B cell (primary cell): ENCODE data around the gene NAIF1. TPM values are rescaled to one million over a fixed set of nuclear protein-coding genes. Genes with fewer than 3 reads are reported as not detected.

Source experiments
- ATAC-seq: fragments of 200-7000 bp; cut with Tn5 transposase; one replicate; pipeline ENCODE4 v1.10.0; 2021; ENCODE audit warnings: low read depth, mild to moderate bottlenecking, moderate number of reproducible peaks, moderate library complexity
- CTCF ChIA-PET: fragments of 350-600 bp; sonication (Branson Sonifier 250); formaldehyde crosslinking; loops from one replicate; lab custom pipeline; 2021; ENCODE audit warnings: antibody characterized with exemption, inconsistent platforms; lab: Charles Lee
- POLR2A ChIA-PET: fragments of 350-600 bp; sonication (Branson Sonifier 250); formaldehyde crosslinking; loops from one replicate; lab custom pipeline; 2021; ENCODE audit warnings: antibody characterized with exemption; lab: Charles Lee
- DNase-seq: peaks from one replicate; pipeline ENCODE4 v3.0.0; 2013
- H2AFZ ChIP-seq: 2 replicates; pipeline ENCODE4 v1.6.1; 2012; ENCODE audit warnings: mild to moderate bottlenecking, low read depth, low read length; ENCODE audit not compliant: insufficient read depth, poor library complexity, severe bottlenecking
- H3K27ac ChIP-seq, 2 donors: 1 replicate in 1 of 2; 2 replicates in 1 of 2; pipeline ENCODE4 v1.5.1; 2012 to 2013; ENCODE audit warnings: low read length in 2 of 2, mild to moderate bottlenecking in 2 of 2, moderate library complexity in 1 of 2
- H3K27me3 ChIP-seq, 4 experiments: fragments of 200-600 bp in 1 of 4; sonication (generic) in 1 of 4; replicated peaks in 1 of 4; 1 replicate in 2 of 4; 2 replicates in 2 of 4; pipeline versions ENCODE4 v1.6.1 to v1.7.0; 2013 to 2016; ENCODE audit warnings: low read length in 3 of 4, mild to moderate bottlenecking in 2 of 4, mixed read lengths in 1 of 4, moderate library complexity in 1 of 4; ENCODE audit not compliant: insufficient read depth in 4 of 4, control insufficient read depth in 3 of 4; ENCODE audit errors: control extremely low read depth in 1 of 4
- H3K36me3 ChIP-seq, 2 experiments: replicated peaks in 1 of 2; 1 replicate in 1 of 2; 2 replicates in 1 of 2; pipeline versions ENCODE4 v1.6.1 to v1.7.1; 2013; ENCODE audit warnings: low read length in 1 of 2; ENCODE audit not compliant: insufficient read depth in 2 of 2, control insufficient read depth in 1 of 2; ENCODE audit errors: control extremely low read depth in 1 of 2, extremely low read depth in 1 of 2
- H3K4me1 ChIP-seq, 2 donors: fragments of 200-600 bp in 1 of 2; sonication (generic) in 1 of 2; 1 replicate in 1 of 2; 2 replicates in 1 of 2; pipeline versions ENCODE4 v1.5.1 to v1.6.1; 2013 to 2017; ENCODE audit warnings: low read length in 2 of 2; ENCODE audit not compliant: control insufficient read depth in 2 of 2, insufficient read depth in 2 of 2
- H3K4me2 ChIP-seq: replicated peaks from 2 replicates; pipeline ENCODE3; 2012; ENCODE audit warnings: mild to moderate bottlenecking, low read depth, low read length; ENCODE audit not compliant: poor library complexity, severe bottlenecking
- H3K4me3 ChIP-seq, 5 experiments: fragments of 200-600 bp in 1 of 5; sonication (generic) in 1 of 5; 1 replicate in 3 of 5; 2 replicates in 2 of 5; pipeline versions ENCODE4 v1.5.1 to v1.7.0; 2011 to 2016; ENCODE audit warnings: low read length in 4 of 5, mild to moderate bottlenecking in 4 of 5, low read depth in 2 of 5, control low read depth in 1 of 5, moderate library complexity in 1 of 5; ENCODE audit not compliant: insufficient read depth in 1 of 5; ENCODE audit errors: control extremely low read depth in 1 of 5, extremely low read depth in 1 of 5
- H3K79me2 ChIP-seq: fragments of 200-600 bp; sonication (generic); one replicate; pipeline ENCODE4 v1.6.0; 2016; ENCODE audit warnings: low read length; ENCODE audit not compliant: control insufficient read depth, insufficient read depth
- H3K9ac ChIP-seq: fragments of 200-600 bp; sonication (generic); 2 replicates; pipeline ENCODE4 v1.6.1; 2017; ENCODE audit warnings: mild to moderate bottlenecking, low read length, moderate library complexity
- H3K9me3 ChIP-seq, 3 donors: one replicate each; pipeline versions ENCODE4 v1.6.1 to v1.7.1; 2013; ENCODE audit warnings: low read length in 2 of 3; ENCODE audit not compliant: control insufficient read depth in 2 of 3, insufficient read depth in 1 of 3; ENCODE audit errors: control extremely low read depth in 1 of 3
- H4K20me1 ChIP-seq: 2 replicates; pipeline ENCODE4 v1.6.0; 2012; ENCODE audit warnings: mild to moderate bottlenecking, low read length; ENCODE audit not compliant: insufficient read depth, control insufficient read depth, poor library complexity, severe bottlenecking
- H3K27ac Mint-ChIP-seq: one replicate; pipeline ENCODE4 v1.8.0; 2021; ENCODE audit warnings: mixed read lengths
- H3K27me3 Mint-ChIP-seq: one replicate; pipeline ENCODE4 v1.8.0; 2021; ENCODE audit warnings: mixed read lengths
- H3K4me1 Mint-ChIP-seq: one replicate; pipeline ENCODE4 v1.8.0; 2021; ENCODE audit warnings: mixed read lengths
- H3K4me3 Mint-ChIP-seq: one replicate; pipeline ENCODE4 v1.8.0; 2021; ENCODE audit warnings: mixed read lengths
- H3K9me3 Mint-ChIP-seq: one replicate; pipeline ENCODE4 v1.8.0; 2022; ENCODE audit warnings: mixed read lengths; ENCODE audit not compliant: insufficient read depth
- EZH2 ChIP-seq: IDR thresholded peaks from 2 replicates; pipeline ENCODE4 v1.6.1; 2012; ENCODE audit warnings: borderline replicate concordance, low read depth, mild to moderate bottlenecking, moderate library complexity, low read length; ENCODE audit not compliant: insufficient read depth, poor library complexity, severe bottlenecking
- WGBS: methylation state at CpG from one replicate; pipeline ENCODE4 v1.1.5; 2013; ENCODE audit warnings: missing lambda C conversion rate; ENCODE audit not compliant: insufficient coverage; 5-methylcytosine and 5-hydroxymethylcytosine counted together
- intact Hi-C: fragments of 100-400 bp; cut with micrococcal nuclease; formaldehyde crosslinking; loops from one replicate; pipeline ENCODE4 v1.10.0; 2022
- polyA plus RNA-seq: library from polyadenylated mRNA; depleted of rRNA; stranded (reverse); fragments of >200 nt; gene quantifications from 2 replicates; pipeline ENCODE4 v1.2.3, GENCODE V29; 2012
- total RNA-seq, 2 donors: library from RNA; stranded (reverse); fragments of 120-200 nt in 1 of 2; gene quantifications; 1 replicate in 1 of 2; 2 replicates in 1 of 2; pipeline versions ENCODE4 v1.2.3 to v1.2.4, GENCODE V29; 2013 to 2022
- TF ChIP-seq, protein P1 (sequence below): fragments of 200-600 bp; IDR thresholded peaks from one replicate; pipeline ENCODE4 v1.8.0; 2022; ENCODE audit warnings: antibody characterized with exemption, mild to moderate bottlenecking

NAIF1 gene
- total and polyA plus RNA-seq, 2 donors (not counting 1 experiment from before 2014, with no cell fraction given) = 11.4 to 16.6 TPM

DNA sequence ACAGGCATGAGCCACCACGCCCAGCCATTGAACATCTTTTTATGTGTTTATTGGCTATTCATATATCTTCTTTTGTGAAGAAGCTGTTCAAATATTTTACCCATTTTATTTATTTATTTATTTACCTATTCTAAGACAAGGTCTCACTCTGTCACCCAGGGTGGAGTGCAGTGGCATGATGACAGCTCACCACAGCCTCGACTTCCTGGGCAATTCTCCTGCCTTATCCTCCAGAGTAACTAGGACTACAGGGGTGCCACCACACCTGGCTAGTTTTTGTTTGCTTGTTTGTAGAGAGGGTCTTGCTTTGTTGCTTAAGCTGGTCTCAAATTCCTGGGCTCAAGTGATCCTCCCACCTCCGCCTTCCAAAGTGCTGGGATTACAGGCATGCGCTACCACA, 33.5 kb downstream of the NAIF1 start:
- Mint-ChIP-seq H3K4me3 (no peak overlapping the region), H3K27ac (no peak overlapping the region), H3K4me1 (peaks cover 42% of the 10 kb centered on the region), H3K9me3 (no peaks in the 10 kb centered on the region), H3K27me3 (no peaks in the 10 kb centered on the region)
- POLR2A ChIA-PET = interaction anchor here (0.8 to 12.8 kb wide), 5 partner anchors 8 to 90 kb away, joined by 3 to 212 read pairs (median 9); partner anchors contain the start of gene EEIG1
- DNase-seq = no peak
- no peak overlapping the region for H3K4me3 ChIP-seq
- no peaks in the 10 kb centered on the region for H3K9me3 ChIP-seq
- no peak overlapping the region for H3K4me2 ChIP-seq
- no peaks in the 10 kb centered on the region for H3K27me3 ChIP-seq
- CTCF ChIA-PET = interaction anchor here (0.7 to 13.5 kb wide), 17 partner anchors 10 to 116 kb away, joined by 3 to 310 read pairs (median 11); partner anchors contain the start of genes EEIG1, NAIF1, PIP5KL1 and SLC25A25
- H3K27ac ChIP-seq = peak overlapping the region in 1 of 2 donors; percentile 29
- H3K79me2 ChIP-seq = peaks cover 9% of the 10 kb centered on the region
- no peaks in the 10 kb centered on the region for H3K36me3 ChIP-seq
- H3K4me1 ChIP-seq = peaks cover 35 to 55% of the 10 kb centered on the region in 2 donors
- TF ChIP-seq, protein P1, sequence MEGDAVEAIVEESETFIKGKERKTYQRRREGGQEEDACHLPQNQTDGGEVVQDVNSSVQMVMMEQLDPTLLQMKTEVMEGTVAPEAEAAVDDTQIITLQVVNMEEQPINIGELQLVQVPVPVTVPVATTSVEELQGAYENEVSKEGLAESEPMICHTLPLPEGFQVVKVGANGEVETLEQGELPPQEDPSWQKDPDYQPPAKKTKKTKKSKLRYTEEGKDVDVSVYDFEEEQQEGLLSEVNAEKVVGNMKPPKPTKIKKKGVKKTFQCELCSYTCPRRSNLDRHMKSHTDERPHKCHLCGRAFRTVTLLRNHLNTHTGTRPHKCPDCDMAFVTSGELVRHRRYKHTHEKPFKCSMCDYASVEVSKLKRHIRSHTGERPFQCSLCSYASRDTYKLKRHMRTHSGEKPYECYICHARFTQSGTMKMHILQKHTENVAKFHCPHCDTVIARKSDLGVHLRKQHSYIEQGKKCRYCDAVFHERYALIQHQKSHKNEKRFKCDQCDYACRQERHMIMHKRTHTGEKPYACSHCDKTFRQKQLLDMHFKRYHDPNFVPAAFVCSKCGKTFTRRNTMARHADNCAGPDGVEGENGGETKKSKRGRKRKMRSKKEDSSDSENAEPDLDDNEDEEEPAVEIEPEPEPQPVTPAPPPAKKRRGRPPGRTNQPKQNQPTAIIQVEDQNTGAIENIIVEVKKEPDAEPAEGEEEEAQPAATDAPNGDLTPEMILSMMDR = no peak
- TF ChIP-seq EZH2 = no peak
- no peaks in the 10 kb centered on the region for H4K20me1 ChIP-seq
- no peak for ATAC-seq
- 100% methylated on average over 2 of the region's 4 CpGs for WGBS
- intact Hi-C loops = loop anchor here (2.0 kb wide), 2 partner anchors 27 to 53 kb away; partner anchors contain the start of gene EEIG1
- H2AFZ ChIP-seq = no peak overlapping the region
- H3K9ac ChIP-seq = no peak overlapping the region

- Histone ChIP-seq H2AFZ (no peak overlapping the region), H3K27me3 (no peaks in the 10 kb centered on the region), H3K27ac (peak overlapping the region; percentile 88 to 100), H3K4me2 (peak overlapping the region; percentile 50), H3K79me2 (no peaks in the 10 kb centered on the region), H3K9me3 (no peaks in the 10 kb centered on the region), H3K4me1 (peaks cover 66 to 94% of the 10 kb centered on the region in 2 donors), H3K9ac (no peak overlapping the region), H3K4me3 (no peak overlapping the region), H3K36me3 (no peaks in the 10 kb centered on the region), H4K20me1 (no peaks in the 10 kb centered on the region)
- ATAC-seq = no peak
- TF ChIP-seq EZH2 = no peak
- TF ChIP-seq, protein P1 = no peak
- Mint-ChIP-seq H3K4me1 (peaks cover 73% of the 10 kb centered on the region), H3K27ac (peak overlapping the region; percentile 84), H3K27me3 (no peaks in the 10 kb centered on the region), H3K4me3 (peak overlapping the region; percentile 10), H3K9me3 (no peaks in the 10 kb centered on the region)
- ChIA-PET CTCF (interaction anchor here (0.7 to 13.5 kb wide), 7 partner anchors 21 to 90 kb away, joined by 3 to 282 read pairs (median 27); partner anchors contain the start of gene EEIG1), POLR2A (interaction anchor here (0.7 to 12.8 kb wide), 4 partner anchors 17 to 46 kb away, joined by 3 to 212 read pairs (median 6); partner anchors contain the start of gene EEIG1)
- 100% methylated on average over 1 of the region's 4 CpGs for WGBS
- intact Hi-C loops = loop anchor here (5.0 kb wide), 1 partner anchor 40 kb away; the partner anchor contains the start of genes NAIF1 and SLC25A25
- no peak for DNase-seq
Observed at GRCh38 chr9:128027705-128028104, 39.4 kb downstream of the NAIF1 start.
